Activated CD4-positive, CD25-positive, alpha-beta regulatory T cell treated with anti-CD3 and anti-CD28 coated beads, Interleukin-2, amount 50 U/mL, for 16 hours (primary cell): ENCODE measurements around the gene CCBE1.
"Not testable (repeated sequence)": the region's sequence is repeated elsewhere in the genome, so short reads cannot be mapped to it uniquely, and the experiment has no call there.

Experiments
- DNase-seq: peaks from one replicate; pipeline ENCODE4 v3.0.0-alpha.2; 2020; ENCODE audit warnings: low read depth, low spot score

Gene CCBE1

GRCh38 chr18:59540346-59540745 lies 156.9 kb downstream of the CCBE1 start:
- no peak for DNase-seq

GRCh38 chr18:59539108-59539507 lies 158.1 kb downstream of the CCBE1 start:
- DNase-seq, result no peak

GRCh38 chr18:59537579-59537978 lies 159.6 kb downstream of the CCBE1 start:
- DNase-seq, result no peak

- no peak for DNase-seq
Measured at GRCh38 chr18:59536166-59536565, 161.1 kb downstream of the CCBE1 start.

- DNase-seq, result no peak
Measured at GRCh38 chr18:59535055-59535454, 162.2 kb downstream of the CCBE1 start.

GRCh38 chr18:59528866-59529265 lies 168.4 kb downstream of the CCBE1 start:
- DNase-seq, result no peak

- no peak for DNase-seq
Measured at GRCh38 chr18:59520562-59521355, 176.5 kb downstream of the CCBE1 start.

- DNase-seq, result no peak
Measured at GRCh38 chr18:59518705-59519104, 178.5 kb downstream of the CCBE1 start.

GRCh38 chr18:59517446-59518165 lies 179.6 kb downstream of the CCBE1 start:
- no peak for DNase-seq

GRCh38 chr18:59516356-59517155 lies 180.7 kb downstream of the CCBE1 start:
- DNase-seq, result no peak

- not testable (repeated sequence) for DNase-seq
Measured at GRCh38 chr18:59515956-59516355, 181.3 kb downstream of the CCBE1 start.

GRCh38 chr18:59515147-59515546 lies 182.1 kb downstream of the CCBE1 start:
- DNase-seq, result no peak

GRCh38 chr18:59514203-59514602 lies 183.0 kb downstream of the CCBE1 start:
- no peak for DNase-seq

GRCh38 chr18:59512025-59512755 lies 185.0 kb downstream of the CCBE1 start:
- no peak for DNase-seq

GRCh38 chr18:59509481-59510442 lies 187.5 kb downstream of the CCBE1 start:
- DNase-seq, result no peak

GRCh38 chr18:59505356-59505755 lies 191.9 kb downstream of the CCBE1 start:
- DNase-seq, result no peak

- no peak for DNase-seq
Measured at GRCh38 chr18:59502274-59503175, 194.7 kb downstream of the CCBE1 start.

GRCh38 chr18:59501920-59502273 lies 195.3 kb downstream of the CCBE1 start:
- DNase-seq, result no peak

GRCh38 chr18:59500765-59501164 lies 196.5 kb downstream of the CCBE1 start:
- DNase-seq, result no peak
